H1 (cell line): ENCODE results near the gene DNMT1. TPM values are rescaled to one million over a fixed set of nuclear protein-coding genes. Genes with fewer than 3 reads are reported as not detected.

ENCODE experiments used
- CTCF ChIA-PET: fragments of 300-600 bp; sonication (Branson Sonifier 250); formaldehyde crosslinking; loops from one replicate; lab custom pipeline; 2021; ENCODE audit not compliant: partially characterized antibody; lab: Charles Lee
- POLR2A ChIA-PET: fragments of 300-600 bp; sonication (Branson Sonifier 250); formaldehyde crosslinking; loops from one replicate; lab custom pipeline; 2021; ENCODE audit warnings: inconsistent platforms; ENCODE audit not compliant: partially characterized antibody; lab: Charles Lee
- DNase-seq, 2 experiments: peaks; one replicate each; pipeline versions ENCODE4 v3.0.0 to v3.0.0-alpha.2; 2010 to 2022; ENCODE audit warnings: low spot score in 2 of 2, low read depth in 1 of 2, mixed read lengths in 1 of 2
- FAIRE-seq: peaks from 2 replicates; lab custom pipeline; 2011; peaks lifted over from hg19 to GRCh38; lab: Jason Lieb, UNC
- H2AFZ ChIP-seq: 2 replicates; pipeline ENCODE4 v1.8.1; 2012; ENCODE audit warnings: low read length, inconsistent platforms
- H2AK5ac ChIP-seq: 2 replicates; pipeline ENCODE4 v1.6.1; 2013; ENCODE audit warnings: low read depth, low read length
- H2BK120ac ChIP-seq: replicated peaks from 2 replicates; pipeline ENCODE3; 2013; ENCODE audit warnings: low read depth, low read length, inconsistent platforms
- H2BK12ac ChIP-seq: 2 replicates; pipeline ENCODE4 v1.6.1; 2013; ENCODE audit warnings: low read depth, low read length
- H2BK15ac ChIP-seq: 2 replicates; pipeline ENCODE4 v1.6.1; 2013; ENCODE audit warnings: low read length
- H2BK20ac ChIP-seq: 2 replicates; pipeline ENCODE4 v1.6.1; 2013; ENCODE audit warnings: low read length
- H2BK5ac ChIP-seq: 2 replicates; pipeline ENCODE4 v1.6.1; 2013; ENCODE audit warnings: low read depth, low read length
- H3K14ac ChIP-seq: 2 replicates; pipeline ENCODE4 v1.6.1; 2013; ENCODE audit warnings: inconsistent platforms; ENCODE audit not compliant: insufficient read length
- H3K18ac ChIP-seq: 2 replicates; pipeline ENCODE4 v1.6.1; 2013; ENCODE audit warnings: low read length; ENCODE audit errors: extremely low read depth
- H3K23ac ChIP-seq: 2 replicates; pipeline ENCODE4 v1.6.1; 2013; ENCODE audit warnings: inconsistent platforms; ENCODE audit not compliant: insufficient read length
- H3K23me2 ChIP-seq: 2 replicates; pipeline ENCODE4 v1.6.1; 2013; ENCODE audit warnings: low read depth, low read length
- H3K27ac ChIP-seq: 2 replicates; pipeline ENCODE4 v1.6.1; 2011; ENCODE audit warnings: low read depth, low read length, inconsistent platforms
- H3K27me3 ChIP-seq, 4 experiments: replicated peaks in 1 of 4; 1 replicate in 1 of 4; 2 replicates in 3 of 4; pipeline versions ENCODE4 v1.6.1 to v1.8.1; 2011 to 2013; ENCODE audit warnings: low read length in 3 of 4, mild to moderate bottlenecking in 3 of 4, inconsistent platforms in 2 of 4, mixed read lengths in 2 of 4, moderate library complexity in 1 of 4; ENCODE audit not compliant: control insufficient read depth in 3 of 4, insufficient read depth in 3 of 4; ENCODE audit errors: extremely low read depth in 1 of 4
- H3K36me3 ChIP-seq, 4 experiments: 2 replicates each; pipeline versions ENCODE4 v1.6.1 to v1.8.1; 2011 to 2013; ENCODE audit warnings: mild to moderate bottlenecking in 4 of 4, low read length in 3 of 4, moderate library complexity in 2 of 4, control low read depth in 1 of 4, inconsistent platforms in 1 of 4; ENCODE audit not compliant: insufficient read depth in 4 of 4, control insufficient read depth in 2 of 4
- H3K4ac ChIP-seq: replicated peaks from 2 replicates; pipeline ENCODE3; 2013; ENCODE audit warnings: low read length, low read depth, mixed read lengths, inconsistent platforms; ENCODE audit not compliant: insufficient read length
- H3K4me1 ChIP-seq, 4 experiments: replicated peaks in 1 of 4; 1 replicate in 1 of 4; 2 replicates in 3 of 4; pipeline versions ENCODE4 v1.6.1 to v1.8.1; 2011 to 2013; ENCODE audit warnings: low read length in 3 of 4, inconsistent platforms in 2 of 4, mixed read lengths in 1 of 4; ENCODE audit not compliant: insufficient read depth in 4 of 4, control insufficient read depth in 3 of 4
- H3K4me2 ChIP-seq, 2 experiments: 2 replicates each; pipeline versions ENCODE4 v1.6.1 to v1.8.1; 2011 to 2013; ENCODE audit warnings: low read depth in 2 of 2, low read length in 2 of 2, control low read depth in 1 of 2, inconsistent platforms in 1 of 2, mild to moderate bottlenecking in 1 of 2; ENCODE audit not compliant: insufficient read depth in 1 of 2
- H3K4me3 ChIP-seq, 4 experiments: fragments of 200-600, 300-600 bp in 1 of 4; sonication (generic), shearing (Covaris generic), sonication (Bioruptor Twin) in 1 of 4; 2 replicates each; pipeline versions ENCODE4 v1.5.1 to v1.8.1; 2011 to 2016; ENCODE audit warnings: low read length in 4 of 4, low read depth in 3 of 4, control low read depth in 2 of 4, inconsistent platforms in 2 of 4, mild to moderate bottlenecking in 2 of 4, mixed read lengths in 1 of 4, moderate library complexity in 1 of 4; ENCODE audit not compliant: insufficient read depth in 2 of 4; ENCODE audit errors: extremely low read depth in 1 of 4
- H3K56ac ChIP-seq: replicated peaks from 2 replicates; pipeline ENCODE3; 2013; ENCODE audit warnings: low read depth, mild to moderate bottlenecking, mixed read lengths, low read length, inconsistent platforms; ENCODE audit not compliant: insufficient read length
- H3K79me1 ChIP-seq: 2 replicates; pipeline ENCODE4 v1.6.1; 2013; ENCODE audit warnings: low read depth, low read length, control low read depth
- H3K79me2 ChIP-seq, 2 experiments: 2 replicates each; pipeline versions ENCODE4 v1.6.1 to v1.8.1; 2012 to 2013; ENCODE audit warnings: low read length in 2 of 2, mild to moderate bottlenecking in 2 of 2, inconsistent platforms in 1 of 2; ENCODE audit not compliant: insufficient read depth in 2 of 2, control insufficient read depth in 1 of 2
- H3K9ac ChIP-seq, 4 experiments: replicated peaks in 1 of 4; 1 replicate in 1 of 4; 2 replicates in 3 of 4; pipeline versions ENCODE4 v1.6.1 to v1.8.1; 2011 to 2013; ENCODE audit warnings: low read depth in 3 of 4, low read length in 3 of 4, control low read depth in 2 of 4, mild to moderate bottlenecking in 2 of 4, moderate library complexity in 2 of 4, inconsistent platforms in 1 of 4; ENCODE audit errors: extremely low read depth in 1 of 4
- H3K9me3 ChIP-seq, 2 experiments: 2 replicates each; pipeline versions ENCODE4 v1.6.1 to v1.8.1; 2012 to 2013; ENCODE audit warnings: mild to moderate bottlenecking in 2 of 2, moderate library complexity in 2 of 2, control low read depth in 1 of 2, inconsistent platforms in 1 of 2, low read depth in 1 of 2, low read length in 1 of 2, mixed read lengths in 1 of 2; ENCODE audit not compliant: insufficient read depth in 2 of 2
- H4K20me1 ChIP-seq, 2 experiments: replicated peaks in 1 of 2; 2 replicates each; pipeline versions ENCODE3 to v1.8.1; 2011 to 2013; ENCODE audit warnings: inconsistent platforms in 2 of 2, low read length in 2 of 2, mild to moderate bottlenecking in 1 of 2; ENCODE audit not compliant: insufficient read depth in 2 of 2, control insufficient read depth in 1 of 2
- H4K5ac ChIP-seq: 2 replicates; pipeline ENCODE4 v1.6.1; 2013; ENCODE audit warnings: low read length, low read depth, mixed read lengths, inconsistent platforms; ENCODE audit not compliant: insufficient read length
- H4K8ac ChIP-seq: 2 replicates; pipeline ENCODE4 v1.8.0; 2013; ENCODE audit warnings: mild to moderate bottlenecking, moderate library complexity, low read length, inconsistent platforms; ENCODE audit not compliant: insufficient read depth; ENCODE audit errors: extremely low read depth
- H4K91ac ChIP-seq: replicated peaks from 2 replicates; pipeline ENCODE3; 2013; ENCODE audit warnings: low read length, mixed read lengths, inconsistent platforms; ENCODE audit not compliant: insufficient read length
- CHD2 ChIP-seq: IDR thresholded peaks from 2 replicates; pipeline ENCODE4 v1.6.1; 2012; ENCODE audit warnings: low read length, improper control_type of control experiment
- WGBS, 2 experiments: shearing (Covaris generic) in 1 of 2; methylation state at CpG; one replicate each; pipeline versions ENCODE4 v1.1.6 to v1.1.7; 2013 to 2015; ENCODE audit warnings: low lambda C conversion rate in 2 of 2, mixed read lengths in 2 of 2, inconsistent platforms in 1 of 2, low coverage in 1 of 2, missing lambda C conversion rate in 1 of 2; ENCODE audit not compliant: insufficient replicate concordance in 2 of 2, insufficient coverage in 1 of 2, insufficient read length in 1 of 2; ENCODE audit errors: extremely low coverage in 1 of 2, missing lambda C conversion rate in 1 of 2; 5-methylcytosine and 5-hydroxymethylcytosine counted together
- polyA plus RNA-seq, 7 experiments: library from polyadenylated mRNA; depleted of rRNA in 3 of 7; stranded (reverse) in 5 of 7; unstranded in 2 of 7; fragments of >200 nt in 5 of 7; fragments of 200-250 nt in 2 of 7; gene quantifications; 1 replicate in 5 of 7; 2 replicates in 1 of 7; 4 replicates in 1 of 7; pipeline versions ENCODE4 v1.2.1 to v1.2.3, GENCODE V29; 2011 to 2013; ENCODE audit warnings: missing spikeins in 2 of 7, mixed read lengths in 2 of 7
- total RNA-seq: library from RNA; stranded (reverse); fragmentation: NEBNext Ultra II Directional; extraction: Animal tissue kit (Norgen Biotek cat#: 25700); gene quantifications from 2 replicates; pipeline ENCODE4 v1.2.1, GENCODE V29; 2021

Gene DNMT1
- total and polyA plus RNA-seq, 2 of the 8 experiments (the other 6 are each of a cell fraction or from before 2014, with no cell fraction given) = 101 to 210 TPM

DNA sequence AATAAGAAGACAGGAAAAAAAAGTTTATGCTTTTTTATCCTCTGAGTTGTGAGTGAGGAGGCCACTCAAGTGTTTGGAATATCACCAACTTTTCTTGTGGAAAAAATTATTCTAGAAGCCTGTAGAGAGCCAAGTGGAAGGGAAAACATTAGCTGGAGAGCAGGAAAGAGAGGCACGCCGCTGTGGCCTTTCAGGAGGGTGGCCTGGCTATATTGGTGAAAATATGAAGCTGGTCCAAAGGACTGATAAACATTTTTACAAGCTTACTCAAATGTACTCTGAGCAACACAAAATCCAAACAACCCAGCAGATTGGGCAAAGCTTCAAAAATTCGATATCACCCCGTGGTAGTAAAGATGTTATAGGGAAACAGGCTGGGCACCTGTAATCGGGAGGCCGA is 72.7 kb downstream of the DNMT1 start:
- POLR2A ChIA-PET = interaction anchor here (0.7 to 29.1 kb wide), 3 partner anchors 9 to 194 kb away, joined by 3 to 412 read pairs (median 4); partner anchors contain the start of genes ANGPTL6, P2RY11 and PPAN

More for the DNA sequence above, 72.7 kb downstream of the DNMT1 start:
- no peak overlapping the region for H2AFZ ChIP-seq
- H3K23ac ChIP-seq = no peak overlapping the region
- no peak overlapping the region for H2BK5ac ChIP-seq
- H3K4me3 ChIP-seq = no peak overlapping the region
- peaks cover 2% of the 10 kb centered on the region in 2 experiments for H4K20me1 ChIP-seq
- H4K5ac ChIP-seq = no peak overlapping the region
- no peak overlapping the region for H3K4me2 ChIP-seq
- no peak overlapping the region for H4K8ac ChIP-seq
- no peak for TF ChIP-seq CHD2
- no peak overlapping the region for H2BK12ac ChIP-seq
- H3K9ac ChIP-seq = no peak overlapping the region
- no peak overlapping the region for H3K14ac ChIP-seq
- FAIRE-seq = no peak
- peaks cover 0 to 12% of the 10 kb centered on the region in 2 experiments; a peak in 2 of 4 replicates for H3K79me2 ChIP-seq
- 0 out of 2 replicates have a peak, but pooled peaks cover 2% of the 10 kb centered on the region for H3K79me1 ChIP-seq
- H3K18ac ChIP-seq = no peak overlapping the region
- H2BK20ac ChIP-seq = no peak overlapping the region
- no peaks in the 10 kb centered on the region for H3K9me3 ChIP-seq
- no peak overlapping the region for H4K91ac ChIP-seq
- H3K4me1 ChIP-seq = peaks cover 0 to 7% (median 1%) of the 10 kb centered on the region in 4 experiments; a peak in 2 of 7 replicates
- 92% methylated on average over 6 of the region's 6 CpGs; no CpG with 5 or more reads in 1 of the 2 experiments for WGBS, 2 experiments
- peaks cover 8 to 9% (median 8%) of the 10 kb centered on the region in 4 experiments; a peak in 6 of 8 replicates for H3K36me3 ChIP-seq
- no peak overlapping the region for H3K27ac ChIP-seq
- no peak overlapping the region for H3K4ac ChIP-seq
- no peak overlapping the region for H2BK120ac ChIP-seq
- no peak overlapping the region for H2BK15ac ChIP-seq
- no peak overlapping the region for H2AK5ac ChIP-seq
- peaks cover 5% of the 10 kb centered on the region for H3K23me2 ChIP-seq
- no peak overlapping the region for H3K56ac ChIP-seq
- no peak for DNase-seq
- CTCF ChIA-PET = interaction anchor here (1.1 to 1.3 kb wide), 4 partner anchors 9 to 48 kb away, joined by 3 to 4 read pairs (median 3); no protein-coding TSS in a partner anchor
- no peaks in the 10 kb centered on the region for H3K27me3 ChIP-seq
